Retinal pigment epithelial cell (primary cell): ENCODE measurements around the gene TMEM181.

Experiments
- DNase-seq: peaks from one replicate; pipeline ENCODE4 v3.0.0-alpha.2; 2010; ENCODE audit warnings: low read depth
- H3K4me3 ChIP-seq: 2 replicates; pipeline ENCODE4 v1.5.1; 2011; ENCODE audit warnings: mild to moderate bottlenecking, low read length, control low read depth, moderate library complexity
- TF ChIP-seq, protein P1 (sequence below): conservative IDR thresholded peaks from 2 replicates; pipeline ENCODE4 v1.5.1; 2011; ENCODE audit warnings: low read depth, low read length, control low read depth, inconsistent platforms

Gene TMEM181

GRCh38 chr6:158680481-158680880 lies 120.6 kb downstream of the TMEM181 start:
- TF ChIP-seq, protein P1, sequence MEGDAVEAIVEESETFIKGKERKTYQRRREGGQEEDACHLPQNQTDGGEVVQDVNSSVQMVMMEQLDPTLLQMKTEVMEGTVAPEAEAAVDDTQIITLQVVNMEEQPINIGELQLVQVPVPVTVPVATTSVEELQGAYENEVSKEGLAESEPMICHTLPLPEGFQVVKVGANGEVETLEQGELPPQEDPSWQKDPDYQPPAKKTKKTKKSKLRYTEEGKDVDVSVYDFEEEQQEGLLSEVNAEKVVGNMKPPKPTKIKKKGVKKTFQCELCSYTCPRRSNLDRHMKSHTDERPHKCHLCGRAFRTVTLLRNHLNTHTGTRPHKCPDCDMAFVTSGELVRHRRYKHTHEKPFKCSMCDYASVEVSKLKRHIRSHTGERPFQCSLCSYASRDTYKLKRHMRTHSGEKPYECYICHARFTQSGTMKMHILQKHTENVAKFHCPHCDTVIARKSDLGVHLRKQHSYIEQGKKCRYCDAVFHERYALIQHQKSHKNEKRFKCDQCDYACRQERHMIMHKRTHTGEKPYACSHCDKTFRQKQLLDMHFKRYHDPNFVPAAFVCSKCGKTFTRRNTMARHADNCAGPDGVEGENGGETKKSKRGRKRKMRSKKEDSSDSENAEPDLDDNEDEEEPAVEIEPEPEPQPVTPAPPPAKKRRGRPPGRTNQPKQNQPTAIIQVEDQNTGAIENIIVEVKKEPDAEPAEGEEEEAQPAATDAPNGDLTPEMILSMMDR: no peak
- no peak for DNase-seq
- H3K4me3 ChIP-seq: no peak overlapping the region

GRCh38 chr6:158684311-158684710 lies 124.4 kb downstream of the TMEM181 start:
- no peak for DNase-seq
- H3K4me3 ChIP-seq: no peak overlapping the region
- TF ChIP-seq, protein P1: no peak

GRCh38 chr6:158684745-158685324 lies 124.9 kb downstream of the TMEM181 start:
- H3K4me3 ChIP-seq: no peak overlapping the region
- DNase-seq: no peak
- TF ChIP-seq, protein P1: no peak
